Measurements from ENCODE around the gene PSMD1. TPM values are rescaled to one million over a fixed set of nuclear protein-coding genes. Genes with fewer than 3 reads are reported as not detected.

PSMD1 gene
- total RNA-seq, 4 donors from 2014 or later = 47.3 to 55.2 (median 52.3) TPM

DNA sequence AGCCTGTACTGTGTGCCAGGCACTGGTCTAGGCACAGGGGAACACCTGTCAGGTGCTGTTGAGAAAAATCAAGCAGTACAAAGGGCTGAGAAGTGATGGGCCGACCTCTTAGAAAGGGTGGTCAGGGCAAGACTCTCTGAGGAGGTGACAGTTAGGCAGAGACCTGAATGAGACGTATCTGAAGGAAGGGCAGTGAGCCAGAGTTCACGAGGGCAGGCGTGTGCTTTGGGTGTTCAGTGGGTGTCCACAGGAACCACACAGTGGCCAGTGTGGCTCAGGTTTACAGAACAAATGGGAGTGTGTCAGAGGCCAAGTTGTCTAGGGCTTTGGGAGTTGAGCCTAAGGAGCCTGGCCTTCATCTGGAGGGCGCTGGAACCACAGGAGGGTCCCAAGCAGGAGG is 147.9 kb downstream of the PSMD1 start:
- 89% methylated on average over 5 of the region's 5 CpGs for WGBS
- no peak for DNase-seq (ENCODE audit: extremely low spot score)
- Histone ChIP-seq H3K27ac (replicated peaks in 1 of 4) (peak overlapping the region; percentile 63 to 92 (median 88)), H3K9me3 (no peaks in the 10 kb centered on the region), H3K4me1 (peaks cover 0 to 83% (median 74%) of the 10 kb centered on the region in 4 donors), H3K36me3 (peaks cover 0 to 41% (median 11%) of the 10 kb centered on the region in 4 donors), H3K4me3 (peak overlapping the region in 1 of 4 donors; percentile 10), H3K27me3 (no peaks in the 10 kb centered on the region)
- intact Hi-C loops (cut with DNase I) = no loop called here
- TF ChIP-seq EP300 (IDR thresholded peaks at IDR 0.05) = no peak
- TF ChIP-seq, protein P1, sequence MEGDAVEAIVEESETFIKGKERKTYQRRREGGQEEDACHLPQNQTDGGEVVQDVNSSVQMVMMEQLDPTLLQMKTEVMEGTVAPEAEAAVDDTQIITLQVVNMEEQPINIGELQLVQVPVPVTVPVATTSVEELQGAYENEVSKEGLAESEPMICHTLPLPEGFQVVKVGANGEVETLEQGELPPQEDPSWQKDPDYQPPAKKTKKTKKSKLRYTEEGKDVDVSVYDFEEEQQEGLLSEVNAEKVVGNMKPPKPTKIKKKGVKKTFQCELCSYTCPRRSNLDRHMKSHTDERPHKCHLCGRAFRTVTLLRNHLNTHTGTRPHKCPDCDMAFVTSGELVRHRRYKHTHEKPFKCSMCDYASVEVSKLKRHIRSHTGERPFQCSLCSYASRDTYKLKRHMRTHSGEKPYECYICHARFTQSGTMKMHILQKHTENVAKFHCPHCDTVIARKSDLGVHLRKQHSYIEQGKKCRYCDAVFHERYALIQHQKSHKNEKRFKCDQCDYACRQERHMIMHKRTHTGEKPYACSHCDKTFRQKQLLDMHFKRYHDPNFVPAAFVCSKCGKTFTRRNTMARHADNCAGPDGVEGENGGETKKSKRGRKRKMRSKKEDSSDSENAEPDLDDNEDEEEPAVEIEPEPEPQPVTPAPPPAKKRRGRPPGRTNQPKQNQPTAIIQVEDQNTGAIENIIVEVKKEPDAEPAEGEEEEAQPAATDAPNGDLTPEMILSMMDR (IDR thresholded peaks at IDR 0.05) = no peak
- TF ChIP-seq POLR2AphosphoS5 (IDR thresholded peaks at IDR 0.05) = no peak
- TF ChIP-seq POLR2A (IDR thresholded peaks at IDR 0.05; ENCODE audit: low read depth) = no peak

DNA sequence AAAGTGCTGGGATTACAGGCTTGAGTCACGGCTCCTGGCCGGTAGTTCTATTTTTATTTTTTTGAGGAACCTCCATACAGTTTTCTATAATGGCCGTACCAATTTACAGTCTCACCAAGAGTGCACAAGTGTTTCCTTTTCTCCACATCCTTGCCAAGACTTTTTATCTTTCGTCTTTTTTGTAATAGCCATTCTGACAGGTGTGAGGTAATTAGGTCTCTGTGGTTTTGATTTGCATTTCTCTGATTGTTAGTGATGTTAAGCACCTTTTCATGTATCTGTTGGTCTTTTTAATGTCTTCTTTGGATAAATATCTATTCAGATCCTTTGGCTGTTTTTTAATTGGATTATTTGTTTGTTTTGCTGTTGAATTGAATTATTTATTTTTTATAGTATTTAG is 151.1 kb downstream of the PSMD1 start:
- WGBS = 60% methylated on average over 4 of the region's 4 CpGs
- no peak for DNase-seq (ENCODE audit: extremely low spot score)
- Histone ChIP-seq H3K27ac (replicated peaks in 1 of 4) (peak overlapping the region; percentile 59 to 92 (median 88)), H3K27me3 (no peaks in the 10 kb centered on the region), H3K36me3 (peaks cover 0 to 46% (median 15%) of the 10 kb centered on the region in 4 donors), H3K9me3 (no peaks in the 10 kb centered on the region), H3K4me3 (no peak overlapping the region), H3K4me1 (peaks cover 4 to 82% (median 72%) of the 10 kb centered on the region in 4 donors)
- TF ChIP-seq EP300 (IDR thresholded peaks at IDR 0.05) = no peak
- TF ChIP-seq, protein P1 (IDR thresholded peaks at IDR 0.05) = no peak
- TF ChIP-seq POLR2A (IDR thresholded peaks at IDR 0.05; ENCODE audit: low read depth) = no peak
- peak in 1 of 2 donors; percentile 11 for TF ChIP-seq POLR2AphosphoS5 (IDR thresholded peaks at IDR 0.05)
- intact Hi-C loops (cut with DNase I) = no loop called here

DNA sequence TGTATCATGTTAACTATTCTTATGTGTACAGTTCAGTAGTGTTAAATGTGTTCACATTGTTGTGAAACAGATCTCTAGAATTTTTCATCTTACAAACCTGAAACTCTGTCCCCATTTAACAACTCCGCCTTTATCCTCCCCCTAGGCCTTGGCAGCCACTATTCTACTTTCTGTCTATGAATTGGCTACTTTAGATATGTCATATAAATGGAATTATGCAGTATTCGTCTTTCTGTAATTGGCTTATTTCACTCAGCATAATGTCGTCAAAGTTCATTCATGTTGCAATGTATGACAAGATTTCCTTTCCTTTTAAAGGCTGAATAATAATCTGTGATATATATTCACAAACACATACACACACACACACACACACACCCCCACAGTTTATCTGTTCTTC is 154.1 kb downstream of the PSMD1 start:
- intact Hi-C loops (cut with DNase I) = no loop called here
- H3K36me3 ChIP-seq = peaks cover 0 to 62% (median 30%) of the 10 kb centered on the region in 4 donors
- peak overlapping the region; percentile 87 to 92 (median 90) for H3K27ac ChIP-seq (replicated peaks in 1 of 4)
- H3K4me3 ChIP-seq = no peak overlapping the region
- DNase-seq (ENCODE audit: extremely low spot score) = no peak
- 66% methylated on average over 3 of the region's 3 CpGs for WGBS
- peaks cover 4 to 79% (median 60%) of the 10 kb centered on the region in 4 donors for H3K4me1 ChIP-seq
- TF ChIP-seq EP300 (IDR thresholded peaks at IDR 0.05) (no peak), POLR2A (IDR thresholded peaks at IDR 0.05; ENCODE audit: low read depth) (no peak), POLR2AphosphoS5 (IDR thresholded peaks at IDR 0.05) (no peak)
- TF ChIP-seq, protein P1 (IDR thresholded peaks at IDR 0.05) = no peak
- no peaks in the 10 kb centered on the region for H3K27me3 ChIP-seq
- no peaks in the 10 kb centered on the region for H3K9me3 ChIP-seq

DNA sequence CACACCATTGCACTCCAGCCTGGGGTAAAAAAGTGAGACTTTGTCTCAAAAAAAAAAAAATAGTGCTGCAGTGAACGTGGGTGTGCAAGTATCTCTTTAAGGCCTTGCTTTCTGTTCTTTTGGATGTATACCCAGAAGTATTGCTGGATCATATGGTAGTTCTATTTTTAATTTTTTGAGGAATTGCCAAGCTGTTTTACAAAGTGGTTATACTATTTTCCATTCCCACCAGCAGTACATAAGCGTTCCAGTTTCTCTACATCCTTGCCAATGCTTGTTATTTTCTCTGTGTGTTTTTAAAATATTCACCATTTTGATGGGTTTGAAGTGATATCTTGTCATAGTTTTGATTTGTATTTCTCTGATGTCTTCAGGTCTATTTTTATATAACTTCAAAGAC is 154.8 kb downstream of the PSMD1 start:
- Histone ChIP-seq H3K9me3 (no peaks in the 10 kb centered on the region), H3K4me1 (peaks cover 4 to 74% (median 55%) of the 10 kb centered on the region in 4 donors), H3K27ac (replicated peaks in 1 of 4) (peak overlapping the region; percentile 87 to 92 (median 90))

More for the DNA sequence above, 154.8 kb downstream of the PSMD1 start:
- TF ChIP-seq EP300 (IDR thresholded peaks at IDR 0.05) = no peak
- TF ChIP-seq, protein P1 (IDR thresholded peaks at IDR 0.05) = no peak
- TF ChIP-seq POLR2A (IDR thresholded peaks at IDR 0.05; ENCODE audit: low read depth) = no peak
- no peak for TF ChIP-seq POLR2AphosphoS5 (IDR thresholded peaks at IDR 0.05)
- H3K36me3 ChIP-seq = peaks cover 0 to 69% (median 34%) of the 10 kb centered on the region in 4 donors
- H3K4me3 ChIP-seq = no peak overlapping the region
- WGBS = 31% methylated on average over 2 of the region's 2 CpGs
- no peaks in the 10 kb centered on the region for H3K27me3 ChIP-seq
- intact Hi-C loops (cut with DNase I) = no loop called here
- no peak for DNase-seq (ENCODE audit: extremely low spot score)

All from esophagus muscularis mucosa (tissue), 4 donors.